Occipital lobe (tissue), 2 donors: ENCODE data around the gene KIR3DL3. TPM values are rescaled to one million over a fixed set of nuclear protein-coding genes. Genes with fewer than 3 reads are reported as not detected.
"Not testable (repeated sequence)": the region's sequence is repeated elsewhere in the genome, so short reads cannot be mapped to it uniquely, and the experiment has no call there.

ENCODE experiments used
- DNase-seq: peaks from one replicate; lab custom pipeline; 2025; lab: John Stamatoyannopoulos, UW
- total RNA-seq: library from RNA; depleted of rRNA; stranded (reverse); fragments of >200 nt; gene quantifications from one replicate; pipeline ENCODE4 v1.2.3, GENCODE V29; 2014

KIR3DL3 gene
- not detected for total RNA-seq

- no peak for DNase-seq
These were observed at the start of gene KIR3DL3 for GRCh38 chr19:54724142-54724541. Gene KIR3DL3, plus strand, starts transcription at chr19:54724442. Its CDS starts 55 bp downstream, at chr19:54724497.

GRCh38 chr19:54676210-54676834 lies 47.9 kb upstream of the KIR3DL3 start:
- not testable (repeated sequence) for DNase-seq

DNA sequence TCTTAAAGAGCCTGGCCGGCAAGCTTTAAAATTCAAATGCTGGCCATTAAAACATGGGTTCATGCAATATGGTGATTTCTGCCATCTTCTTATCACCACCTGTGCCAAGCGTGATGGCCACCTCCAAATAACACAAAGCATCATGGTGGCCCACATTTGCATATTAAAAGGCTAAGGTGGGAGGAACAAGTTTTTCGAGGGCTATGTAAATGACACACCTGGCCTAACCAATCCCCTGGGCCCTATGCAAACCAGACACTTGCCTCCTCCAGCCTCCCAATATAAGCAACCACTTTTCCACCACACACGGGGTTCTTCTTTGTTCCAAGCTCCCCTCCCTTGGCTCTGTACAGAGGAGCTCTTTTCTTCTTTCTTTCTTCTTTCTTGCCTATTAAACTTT lies 47.0 kb upstream of the KIR3DL3 start:
- DNase-seq: no peak

GRCh38 chr19:54681596-54681995 lies 42.6 kb upstream of the KIR3DL3 start:
- not testable (repeated sequence) for DNase-seq

DNA sequence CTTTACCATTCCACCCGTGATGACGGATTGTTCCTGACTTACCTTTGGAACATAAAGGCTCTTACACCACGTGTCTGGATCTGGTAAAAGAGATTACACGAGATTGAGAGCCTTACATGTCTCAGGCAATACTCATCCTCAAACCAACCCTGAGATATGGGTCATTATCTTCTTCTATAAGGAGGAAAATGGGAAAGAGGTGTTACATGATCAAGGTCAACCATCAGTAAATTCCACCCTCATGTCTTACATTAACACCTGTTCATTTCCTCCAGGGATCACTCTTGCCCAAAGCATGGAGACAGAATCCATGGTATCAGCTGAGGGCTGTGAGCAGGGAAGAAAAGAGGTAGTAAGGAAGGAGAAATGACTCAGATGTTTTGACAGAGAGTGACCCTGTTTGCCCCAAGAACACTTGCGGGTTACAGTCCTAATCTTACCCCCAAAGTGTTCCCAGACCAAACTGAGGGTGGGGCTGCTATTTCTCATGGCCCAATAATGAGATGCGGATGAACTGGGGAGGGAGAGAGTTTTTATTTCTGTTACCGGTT lies 41.9 kb upstream of the KIR3DL3 start:
- DNase-seq: no peak

DNA sequence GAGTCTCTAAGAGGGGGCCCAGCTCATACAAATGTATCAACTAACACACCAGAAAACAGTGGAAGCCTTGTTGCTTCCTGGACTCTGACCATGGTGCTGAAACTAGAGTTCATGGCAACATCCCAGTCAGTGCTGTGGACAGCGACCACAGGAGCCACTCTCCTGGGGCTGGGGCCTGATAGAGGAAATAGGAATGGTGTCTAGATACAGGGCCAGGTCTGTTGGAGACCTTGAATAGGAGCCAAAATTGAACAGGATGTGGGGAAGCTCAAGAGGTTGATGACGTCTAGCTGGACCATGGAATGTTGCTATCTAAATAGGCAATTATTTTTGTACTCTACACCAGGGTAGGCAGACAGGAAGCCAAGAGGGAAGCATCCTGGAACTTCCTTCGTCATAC lies 39.7 kb upstream of the KIR3DL3 start:
- no peak for DNase-seq

GRCh38 chr19:54691582-54692297 lies 32.5 kb upstream of the KIR3DL3 start:
- no peak for DNase-seq

DNA sequence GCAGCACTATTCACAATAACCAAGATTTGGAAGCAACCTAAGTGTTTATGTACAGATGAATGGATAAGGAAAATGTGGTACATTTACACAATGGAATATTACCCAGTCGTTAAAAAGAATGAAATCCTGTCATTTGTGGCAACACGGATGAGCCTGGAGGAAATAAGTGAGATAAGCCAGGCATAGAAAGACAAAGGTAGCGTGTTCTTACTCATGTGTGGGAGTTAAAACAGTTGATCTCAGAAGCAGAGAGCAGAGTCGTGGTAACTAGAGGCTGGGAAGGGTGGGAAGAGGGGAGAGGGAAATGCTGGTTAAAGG lies 32.0 kb upstream of the KIR3DL3 start:
- no peak for DNase-seq

- no peak for DNase-seq
These were observed 29.6 kb upstream of the KIR3DL3 start for GRCh38 chr19:54694648-54695047.

- DNase-seq: no peak
These were observed 28.1 kb upstream of the KIR3DL3 start for GRCh38 chr19:54696117-54696548.

GRCh38 chr19:54696766-54697165 lies 27.5 kb upstream of the KIR3DL3 start:
- no peak for DNase-seq

DNA sequence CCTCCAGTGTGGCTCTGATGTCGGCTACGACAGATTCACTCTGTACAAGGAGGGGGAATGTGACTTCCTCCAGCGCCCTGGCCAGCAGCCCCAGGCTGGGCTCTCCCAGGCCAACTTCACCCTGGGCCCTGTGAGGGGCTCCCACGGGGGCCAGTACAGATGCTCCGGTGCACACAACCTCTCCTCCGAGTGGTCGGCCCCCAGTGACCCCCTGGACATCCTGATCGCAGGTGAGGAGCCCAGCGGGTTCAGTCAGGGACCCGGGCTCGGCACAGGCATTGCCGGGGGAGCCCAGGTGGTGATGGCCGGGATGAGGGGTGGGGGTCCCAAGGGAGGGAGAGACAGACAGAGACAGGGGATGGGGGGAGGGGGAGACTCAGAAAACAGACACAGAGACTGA lies 26.5 kb upstream of the KIR3DL3 start:
- DNase-seq: not testable (repeated sequence)

- DNase-seq: no peak
These were observed 19.3 kb upstream of the KIR3DL3 start for GRCh38 chr19:54704928-54705327.

GRCh38 chr19:54707962-54708361 lies 16.3 kb upstream of the KIR3DL3 start:
- no peak for DNase-seq

GRCh38 chr19:54708781-54709180 lies 15.5 kb upstream of the KIR3DL3 start:
- no peak for DNase-seq

- no peak for DNase-seq
These were observed 14.9 kb upstream of the KIR3DL3 start for GRCh38 chr19:54709212-54709948.

DNA sequence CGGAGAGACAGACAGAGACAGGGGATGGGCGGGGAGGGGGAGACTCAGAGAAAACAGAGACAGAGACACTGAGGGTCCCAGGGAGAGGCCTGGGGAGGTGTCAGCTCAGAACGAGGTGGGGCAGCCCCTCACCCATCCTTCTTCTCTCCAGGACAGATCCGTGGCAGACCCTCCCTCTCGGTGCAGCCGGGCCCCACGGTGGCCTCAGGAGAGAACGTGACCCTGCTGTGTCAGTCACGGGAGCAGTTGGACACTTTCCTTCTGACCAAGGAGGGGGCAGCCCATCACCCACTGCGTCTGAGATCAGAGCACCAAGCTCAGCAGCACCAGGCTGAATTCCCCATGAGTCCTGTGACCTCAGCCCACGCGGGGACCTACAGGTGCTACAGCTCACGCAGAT lies 14.3 kb upstream of the KIR3DL3 start:
- not testable (repeated sequence) for DNase-seq

DNA sequence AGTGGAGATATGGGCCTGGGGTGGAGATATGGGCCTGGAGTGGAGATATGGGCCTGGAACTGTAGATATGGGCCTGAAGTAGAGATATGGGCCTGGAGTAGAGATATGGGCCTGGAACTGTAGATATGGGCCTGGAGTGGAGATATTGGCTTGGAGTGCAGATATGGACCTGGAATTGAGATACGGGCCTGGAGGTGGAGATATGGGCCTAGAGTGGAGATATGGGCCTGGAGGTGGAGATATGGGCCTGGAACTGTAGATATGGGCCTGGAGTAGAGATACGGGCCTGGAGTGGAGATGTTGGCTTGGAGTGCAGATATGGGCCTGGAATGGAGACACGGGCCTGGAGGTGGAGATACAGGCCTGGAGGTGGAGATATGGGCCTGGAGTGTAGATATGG lies 402 bp downstream of the KIR3DL3 start:
- no peak for DNase-seq

- DNase-seq: no peak
These were observed 1.1 kb downstream of the KIR3DL3 start for GRCh38 chr19:54725321-54725720.

DNA sequence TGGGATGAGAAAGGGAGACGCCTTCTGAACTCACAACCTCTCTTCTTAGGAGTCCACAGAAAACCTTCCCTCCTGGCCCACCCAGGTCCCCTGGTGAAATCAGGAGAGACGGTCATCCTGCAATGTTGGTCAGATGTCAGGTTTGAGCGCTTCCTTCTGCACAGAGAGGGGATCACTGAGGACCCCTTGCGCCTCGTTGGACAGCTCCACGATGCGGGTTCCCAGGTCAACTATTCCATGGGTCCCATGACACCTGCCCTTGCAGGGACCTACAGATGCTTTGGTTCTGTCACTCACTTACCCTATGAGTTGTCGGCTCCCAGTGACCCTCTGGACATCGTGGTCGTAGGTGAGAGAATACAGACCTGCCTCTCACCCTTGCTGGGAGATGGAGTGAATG lies 3.3 kb downstream of the KIR3DL3 start:
- DNase-seq: no peak

DNA sequence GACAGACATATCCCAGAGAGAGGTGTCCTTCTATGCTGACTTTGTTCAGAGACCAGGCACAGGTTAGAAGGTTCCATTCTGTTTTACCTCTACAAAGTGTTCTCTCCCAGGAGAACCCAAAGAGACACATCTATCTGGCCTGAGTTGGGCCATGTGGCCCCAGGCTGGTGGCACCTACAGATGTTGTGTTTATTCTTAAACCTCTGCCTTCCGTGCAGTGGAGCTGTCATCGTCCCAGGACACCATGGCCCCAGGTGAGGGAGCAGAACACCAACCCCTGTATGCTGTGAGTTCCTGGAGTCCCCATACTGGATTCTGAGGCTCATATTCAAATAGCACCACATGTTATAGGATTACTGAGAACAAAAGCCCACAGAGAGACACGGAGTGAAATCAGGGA lies 3.9 kb downstream of the KIR3DL3 start:
- no peak for DNase-seq

DNA sequence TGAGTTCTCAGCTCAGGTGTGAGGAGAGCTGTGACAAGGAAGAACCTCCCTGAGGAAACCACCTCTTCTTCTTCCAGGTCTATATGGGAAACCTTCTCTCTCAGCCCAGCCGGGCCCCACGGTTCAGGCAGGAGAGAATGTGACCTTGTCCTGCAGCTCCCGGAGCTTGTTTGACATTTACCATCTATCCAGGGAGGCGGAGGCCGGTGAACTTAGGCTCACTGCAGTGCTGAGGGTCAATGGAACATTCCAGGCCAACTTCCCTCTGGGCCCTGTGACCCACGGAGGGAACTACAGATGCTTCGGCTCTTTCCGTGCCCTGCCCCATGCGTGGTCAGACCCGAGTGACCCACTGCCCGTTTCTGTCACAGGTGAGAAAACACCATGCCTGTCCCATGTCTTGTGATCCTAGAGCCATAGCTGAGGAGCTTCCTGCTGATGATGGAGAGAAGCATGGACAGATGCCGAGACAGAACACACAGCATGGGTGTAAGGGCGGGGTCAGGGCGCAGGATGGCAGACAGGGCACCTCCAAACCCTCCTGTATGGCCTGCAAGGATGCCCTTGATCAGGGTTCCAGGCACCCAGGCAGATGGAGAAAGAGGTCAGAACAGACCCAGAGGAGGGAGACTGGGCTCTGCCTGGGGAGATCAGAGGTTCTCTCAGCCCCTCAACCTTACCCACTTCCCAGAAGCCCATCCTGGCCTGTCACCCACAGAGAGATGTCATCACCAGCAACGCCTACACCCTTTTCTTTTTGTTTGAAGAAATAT lies 5.4 kb downstream of the KIR3DL3 start:
- DNase-seq: no peak
